AG09319 (cell line): ENCODE data around the gene PSMB10.

Experiments
- DNase-seq: peaks from one replicate; pipeline ENCODE4 v3.0.0-alpha.2; 2010; ENCODE audit warnings: low read depth; ENCODE audit errors: extremely low read depth
- CTCF ChIP-seq: IDR thresholded peaks from 2 replicates; pipeline ENCODE4 v1.5.1; 2011; ENCODE audit warnings: low read depth, mild to moderate bottlenecking, inconsistent platforms, low read length, moderate library complexity

PSMB10 gene

GRCh38 chr16:67927131-67927941 is 9.3 kb downstream of the PSMB10 start:
- no peak for TF ChIP-seq CTCF
- no peak for DNase-seq

- DNase-seq, result no peak
- TF ChIP-seq CTCF, result no peak
Observed at GRCh38 chr16:67926181-67926750, 10.4 kb downstream of the PSMB10 start.

- no peak for TF ChIP-seq CTCF
- no peak for DNase-seq
Observed at GRCh38 chr16:67924140-67924906, 12.3 kb downstream of the PSMB10 start.

GRCh38 chr16:67923414-67924116 is 13.1 kb downstream of the PSMB10 start:
- DNase-seq, result no peak
- no peak for TF ChIP-seq CTCF

GRCh38 chr16:67922740-67923139 is 13.9 kb downstream of the PSMB10 start:
- no peak for DNase-seq
- no peak for TF ChIP-seq CTCF

- no peak for DNase-seq
- no peak for TF ChIP-seq CTCF
Observed at GRCh38 chr16:67922221-67922620, 14.4 kb downstream of the PSMB10 start.
